ENCODE results near the gene EPHB2. TPM values are rescaled to one million over a fixed set of nuclear protein-coding genes. Genes with fewer than 3 reads are reported as not detected.

Gene EPHB2
- total RNA-seq, 2 donors from 2014 or later: 34.0 to 50.7 TPM

GRCh38 chr1:22844621-22845020 is 134.0 kb downstream of the EPHB2 start:
- Mint-ChIP-seq H3K27ac (no peak overlapping the region), H3K27me3 (ENCODE audit: insufficient read depth) (peaks cover 2% of the 10 kb centered on the region), H3K4me3 (no peak overlapping the region), H3K4me1 (peaks cover 11% of the 10 kb centered on the region), H3K36me3 (ENCODE audit: low read depth) (no peaks in the 10 kb centered on the region), H3K9me3 (no peaks in the 10 kb centered on the region)
- Histone ChIP-seq H3K36me3 (ENCODE audit: control insufficient read depth, insufficient read depth, low read length) (no peaks in the 10 kb centered on the region), H3K4me3 (ENCODE audit: low read length) (no peak overlapping the region), H3K9ac (ENCODE audit: extremely low read depth, low read length, poor library complexity, severe bottlenecking) (no peak overlapping the region), H3K27me3 (ENCODE audit: control insufficient read depth, insufficient read depth, low read length, poor library complexity, severe bottlenecking) (no peaks in the 10 kb centered on the region), H3K4me1 (ENCODE audit: control insufficient read depth, insufficient read depth, low read length) (no peaks in the 10 kb centered on the region), H3K27ac (ENCODE audit: low read depth, low read length) (no peak overlapping the region), H3K9me3 (ENCODE audit: control insufficient read depth, low read length) (no peaks in the 10 kb centered on the region)
- TF ChIP-seq CTCF (conservative IDR thresholded peaks at IDR 0.05): no peak
- no peak for DNase-seq
- 88 to 94% methylated on average over 5 of the region's 5 CpGs for WGBS, 2 experiments (ENCODE audit: insufficient coverage in 1 of 2, insufficient read length in 1 of 2)

- Histone ChIP-seq H3K27ac (ENCODE audit: low read depth, low read length) (no peak overlapping the region), H3K9ac (ENCODE audit: extremely low read depth, low read length, poor library complexity, severe bottlenecking) (no peak overlapping the region), H3K4me3 (ENCODE audit: low read length) (no peak overlapping the region), H3K27me3 (ENCODE audit: control insufficient read depth, insufficient read depth, low read length, poor library complexity, severe bottlenecking) (no peaks in the 10 kb centered on the region), H3K9me3 (ENCODE audit: control insufficient read depth, low read length) (no peaks in the 10 kb centered on the region), H3K4me1 (ENCODE audit: control insufficient read depth, insufficient read depth, low read length) (no peaks in the 10 kb centered on the region), H3K36me3 (ENCODE audit: control insufficient read depth, insufficient read depth, low read length) (no peaks in the 10 kb centered on the region)
- WGBS, 2 experiments (ENCODE audit: insufficient coverage in 1 of 2, insufficient read length in 1 of 2): 89 to 90% methylated on average over 1 to 4 of the region's 4 CpGs
- peaks cover 15% of the 10 kb centered on the region for H3K4me1 Mint-ChIP-seq
- no peak overlapping the region for H3K4me3 Mint-ChIP-seq
- no peak for DNase-seq
- H3K27ac Mint-ChIP-seq: no peak overlapping the region
- H3K9me3 Mint-ChIP-seq: no peaks in the 10 kb centered on the region
- H3K36me3 Mint-ChIP-seq (ENCODE audit: low read depth): no peaks in the 10 kb centered on the region
- TF ChIP-seq CTCF (conservative IDR thresholded peaks at IDR 0.05): no peak
- peaks cover 2% of the 10 kb centered on the region for H3K27me3 Mint-ChIP-seq (ENCODE audit: insufficient read depth)
Observed at GRCh38 chr1:22845398-22845935, 134.8 kb downstream of the EPHB2 start.

GRCh38 chr1:22846458-22846857 is 135.8 kb downstream of the EPHB2 start:
- no peaks in the 10 kb centered on the region for H3K9me3 Mint-ChIP-seq
- Histone ChIP-seq H3K27ac (ENCODE audit: low read depth, low read length) (no peak overlapping the region), H3K36me3 (ENCODE audit: control insufficient read depth, insufficient read depth, low read length) (no peaks in the 10 kb centered on the region), H3K9ac (ENCODE audit: extremely low read depth, low read length, poor library complexity, severe bottlenecking) (no peak overlapping the region), H3K27me3 (ENCODE audit: control insufficient read depth, insufficient read depth, low read length, poor library complexity, severe bottlenecking) (no peaks in the 10 kb centered on the region), H3K4me1 (ENCODE audit: control insufficient read depth, insufficient read depth, low read length) (no peaks in the 10 kb centered on the region), H3K4me3 (ENCODE audit: low read length) (no peak overlapping the region), H3K9me3 (ENCODE audit: control insufficient read depth, low read length) (no peaks in the 10 kb centered on the region)
- no peaks in the 10 kb centered on the region for H3K36me3 Mint-ChIP-seq (ENCODE audit: low read depth)
- WGBS, 2 experiments (ENCODE audit: insufficient coverage in 1 of 2, insufficient read length in 1 of 2): 68 to 85% methylated on average over 5 to 12 of the region's 12 CpGs
- no peak overlapping the region for H3K27ac Mint-ChIP-seq
- no peak for TF ChIP-seq CTCF (conservative IDR thresholded peaks at IDR 0.05)
- no peak for DNase-seq
- H3K27me3 Mint-ChIP-seq (ENCODE audit: insufficient read depth): peaks cover 2% of the 10 kb centered on the region
- peaks cover 15% of the 10 kb centered on the region for H3K4me1 Mint-ChIP-seq
- no peak overlapping the region for H3K4me3 Mint-ChIP-seq
